ENCODE results near the gene TEX261.

TEX261 gene

GRCh38 chr2:70981421-70981820, 13.3 kb downstream of the TEX261 start:
- DNase-seq, result no peak

GRCh38 chr2:70979626-70980025, 15.0 kb downstream of the TEX261 start:
- no peak for DNase-seq

GRCh38 chr2:70979180-70979488, 15.5 kb downstream of the TEX261 start:
- no peak for DNase-seq

GRCh38 chr2:70978341-70979179, 16.1 kb downstream of the TEX261 start, which contains the start of gene ANKRD53:
TSS of gene ANKRD53 (plus strand) at chr2:70978630. CDS start at chr2:70978646, 16 bp downstream.
- no peak for DNase-seq

GRCh38 chr2:70977605-70978205, 17.0 kb downstream of the TEX261 start:
- no peak for DNase-seq

- no peak for DNase-seq
These were observed 19.4 kb downstream of the TEX261 start for GRCh38 chr2:70975237-70975636.

- DNase-seq, result no peak
These were observed 20.1 kb downstream of the TEX261 start for GRCh38 chr2:70974592-70974991.

- DNase-seq, result no peak
These were observed 27.5 kb downstream of the TEX261 start for GRCh38 chr2:70967189-70967588.

- no peak for DNase-seq
These were observed 28.0 kb downstream of the TEX261 start for GRCh38 chr2:70966681-70967080.

GRCh38 chr2:70965506-70965905, 29.2 kb downstream of the TEX261 start:
- DNase-seq, result no peak

- DNase-seq, result no peak
These were observed 29.9 kb downstream of the TEX261 start for GRCh38 chr2:70964596-70965386.

- DNase-seq, result no peak
These were observed 30.5 kb downstream of the TEX261 start for GRCh38 chr2:70964133-70964532.

GRCh38 chr2:70962885-70963878, 31.5 kb downstream of the TEX261 start:
- no peak for DNase-seq

GRCh38 chr2:70962211-70962884, 32.3 kb downstream of the TEX261 start:
- DNase-seq, result no peak

GRCh38 chr2:70961648-70961994, 33.1 kb downstream of the TEX261 start:
- no peak for DNase-seq

GRCh38 chr2:70960833-70961647, 33.6 kb downstream of the TEX261 start:
- no peak for DNase-seq

GRCh38 chr2:70959851-70960832, 34.5 kb downstream of the TEX261 start:
- DNase-seq, result no peak

GRCh38 chr2:70959271-70959761, 35.4 kb downstream of the TEX261 start:
- no peak for DNase-seq

GRCh38 chr2:70958759-70959158, 35.9 kb downstream of the TEX261 start:
- no peak for DNase-seq

- DNase-seq, result no peak
These were observed 36.9 kb downstream of the TEX261 start for GRCh38 chr2:70957798-70958197.
